ENCODE results near the gene PRC1.
"Not testable (repeated sequence)": the region's sequence is repeated elsewhere in the genome, so short reads cannot be mapped to it uniquely, and the experiment has no call there.

The PRC1 gene

DNA sequence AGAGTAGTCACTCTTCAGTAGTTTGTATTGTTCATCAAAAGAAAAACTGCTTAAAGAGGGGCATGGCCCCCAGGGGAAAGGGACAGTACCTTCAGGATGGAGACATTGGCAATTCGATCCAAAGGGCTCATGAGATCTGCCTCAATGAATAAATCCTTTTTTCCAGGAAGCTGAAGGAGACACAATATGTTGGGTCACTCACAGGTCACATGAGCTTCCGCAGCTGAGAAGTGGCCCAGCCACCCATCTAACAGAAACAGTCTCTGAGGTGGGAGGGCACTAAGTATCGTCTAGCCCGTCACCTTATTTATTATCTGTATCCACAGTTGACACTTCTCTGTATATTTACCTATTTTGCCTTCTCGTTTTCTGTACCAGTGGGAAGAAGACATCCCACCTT is 23.4 kb upstream of the PRC1 start:
- no peak overlapping the region for H3K4me3 ChIP-seq (ENCODE audit: low read depth, low read length)
- no peak for DNase-seq (ENCODE audit: low read depth)
- TF ChIP-seq, protein P1, sequence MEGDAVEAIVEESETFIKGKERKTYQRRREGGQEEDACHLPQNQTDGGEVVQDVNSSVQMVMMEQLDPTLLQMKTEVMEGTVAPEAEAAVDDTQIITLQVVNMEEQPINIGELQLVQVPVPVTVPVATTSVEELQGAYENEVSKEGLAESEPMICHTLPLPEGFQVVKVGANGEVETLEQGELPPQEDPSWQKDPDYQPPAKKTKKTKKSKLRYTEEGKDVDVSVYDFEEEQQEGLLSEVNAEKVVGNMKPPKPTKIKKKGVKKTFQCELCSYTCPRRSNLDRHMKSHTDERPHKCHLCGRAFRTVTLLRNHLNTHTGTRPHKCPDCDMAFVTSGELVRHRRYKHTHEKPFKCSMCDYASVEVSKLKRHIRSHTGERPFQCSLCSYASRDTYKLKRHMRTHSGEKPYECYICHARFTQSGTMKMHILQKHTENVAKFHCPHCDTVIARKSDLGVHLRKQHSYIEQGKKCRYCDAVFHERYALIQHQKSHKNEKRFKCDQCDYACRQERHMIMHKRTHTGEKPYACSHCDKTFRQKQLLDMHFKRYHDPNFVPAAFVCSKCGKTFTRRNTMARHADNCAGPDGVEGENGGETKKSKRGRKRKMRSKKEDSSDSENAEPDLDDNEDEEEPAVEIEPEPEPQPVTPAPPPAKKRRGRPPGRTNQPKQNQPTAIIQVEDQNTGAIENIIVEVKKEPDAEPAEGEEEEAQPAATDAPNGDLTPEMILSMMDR (conservative IDR thresholded peaks at IDR 0.05; ENCODE audit: low read depth, low read length): no peak

DNA sequence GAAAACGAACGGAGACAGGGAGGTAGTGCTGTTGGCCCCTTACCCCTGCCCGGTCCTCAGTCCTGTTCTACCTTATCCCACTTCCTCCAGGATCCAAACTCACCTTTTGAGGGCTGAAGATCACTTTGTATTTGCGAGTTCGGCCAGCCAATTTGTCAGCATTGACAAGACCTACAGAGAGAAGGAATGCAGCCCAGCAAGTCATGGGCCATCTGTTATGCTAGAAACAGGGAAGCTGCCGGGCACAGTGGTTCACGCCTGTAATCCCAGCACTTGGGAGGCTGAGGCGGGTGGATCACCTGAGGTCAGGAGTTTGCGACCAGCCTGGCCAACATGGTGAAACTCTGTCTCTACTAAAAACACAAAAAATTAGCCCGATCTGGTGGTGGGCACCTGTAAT is 19.4 kb upstream of the PRC1 start:
- not testable (repeated sequence) for DNase-seq (ENCODE audit: low read depth); H3K4me3 ChIP-seq (ENCODE audit: low read depth, low read length)

- no peak for DNase-seq (ENCODE audit: low read depth)
- no peak overlapping the region for H3K4me3 ChIP-seq (ENCODE audit: low read depth, low read length)
- TF ChIP-seq, protein P1 (conservative IDR thresholded peaks at IDR 0.05; ENCODE audit: low read depth, low read length): no peak
These were observed 12.9 kb upstream of the PRC1 start for GRCh38 chr15:91007266-91007665.

GRCh38 chr15:91001209-91001608 is 6.9 kb upstream of the PRC1 start:
- TF ChIP-seq, protein P1 (conservative IDR thresholded peaks at IDR 0.05; ENCODE audit: low read depth, low read length): no peak
- H3K4me3 ChIP-seq (ENCODE audit: low read depth, low read length): no peak overlapping the region
- no peak for DNase-seq (ENCODE audit: low read depth)

DNA sequence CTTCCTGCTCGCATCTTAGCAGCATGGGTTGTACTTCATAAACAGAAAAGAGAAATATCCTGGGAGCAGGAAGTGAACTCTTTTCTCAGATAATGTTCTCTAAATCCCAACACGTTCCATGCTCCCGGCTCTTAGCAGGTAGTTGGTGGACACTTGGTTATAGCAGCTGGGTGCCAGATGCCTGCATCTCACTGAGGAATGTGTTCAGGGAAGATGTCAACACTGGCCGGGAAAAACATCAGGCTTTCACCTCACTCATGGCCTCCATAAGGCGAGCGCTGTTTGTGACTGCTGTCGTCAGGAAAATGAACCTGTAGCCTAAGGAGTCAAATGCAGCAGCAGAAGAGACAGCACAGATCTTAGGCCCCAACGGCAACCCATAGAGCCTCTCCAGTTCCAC is 4.4 kb upstream of the PRC1 start:
- TF ChIP-seq, protein P1 (conservative IDR thresholded peaks at IDR 0.05; ENCODE audit: low read depth, low read length): no peak
- no peak for DNase-seq (ENCODE audit: low read depth)
- H3K4me3 ChIP-seq (ENCODE audit: low read depth, low read length): no peak overlapping the region

GRCh38 chr15:90994059-90994416 is 297 bp downstream of the PRC1 start:
- TF ChIP-seq, protein P1 (conservative IDR thresholded peaks at IDR 0.05; ENCODE audit: low read depth, low read length): no peak
- DNase-seq (ENCODE audit: low read depth): no peak
- H3K4me3 ChIP-seq (ENCODE audit: low read depth, low read length): peak overlapping the region; percentile 97

GRCh38 chr15:90991587-90992285 is 2.6 kb downstream of the PRC1 start:
- TF ChIP-seq, protein P1 (conservative IDR thresholded peaks at IDR 0.05; ENCODE audit: low read depth, low read length): no peak
- H3K4me3 ChIP-seq (ENCODE audit: low read depth, low read length): no peak overlapping the region
- no peak for DNase-seq (ENCODE audit: low read depth)
